NCI-H1417 (cell line): ENCODE results near the gene LARGE1.
"Not testable (repeated sequence)": the region's sequence is repeated elsewhere in the genome, so short reads cannot be mapped to it uniquely, and the experiment has no call there.

Source experiments
- DNase-seq, 3 experiments: peaks; one replicate each; lab custom pipeline; 2025; lab: John Stamatoyannopoulos, UW

The LARGE1 gene

GRCh38 chr22:33599596-33599995, 320.7 kb downstream of the LARGE1 start:
- DNase-seq: no peak

GRCh38 chr22:33598821-33599220, 321.5 kb downstream of the LARGE1 start:
- DNase-seq: no peak

GRCh38 chr22:33597274-33597985, 322.8 kb downstream of the LARGE1 start:
- peak in 1 of 3 experiments; percentile 16 for DNase-seq

- DNase-seq: no peak
Measured at GRCh38 chr22:33593818-33594217, 326.5 kb downstream of the LARGE1 start.

- DNase-seq: no peak
Measured at GRCh38 chr22:33591946-33592345, 328.3 kb downstream of the LARGE1 start.

GRCh38 chr22:33589297-33589696, 331.0 kb downstream of the LARGE1 start:
- no peak for DNase-seq

GRCh38 chr22:33588860-33589259, 331.4 kb downstream of the LARGE1 start:
- DNase-seq: no peak

GRCh38 chr22:33584152-33584551, 336.1 kb downstream of the LARGE1 start:
- DNase-seq: no peak

GRCh38 chr22:33582822-33583400, 337.4 kb downstream of the LARGE1 start:
- peak in 1 of 3 experiments; percentile 3 for DNase-seq

- DNase-seq: peak in 1 of 3 experiments; percentile 29
Measured at GRCh38 chr22:33580310-33580709, 340.0 kb downstream of the LARGE1 start.

GRCh38 chr22:33579448-33580093, 340.7 kb downstream of the LARGE1 start:
- DNase-seq: peak; percentile 34 to 57 (median 56)

GRCh38 chr22:33578752-33579151, 341.5 kb downstream of the LARGE1 start:
- DNase-seq: no peak

GRCh38 chr22:33577862-33578411, 342.3 kb downstream of the LARGE1 start:
- DNase-seq: peak in 2 of 3 experiments; percentile 41 to 42

- no peak for DNase-seq
Measured at GRCh38 chr22:33576205-33576604, 344.1 kb downstream of the LARGE1 start.

- no peak for DNase-seq
Measured at GRCh38 chr22:33575771-33576170, 344.5 kb downstream of the LARGE1 start.

GRCh38 chr22:33575041-33575440, 345.2 kb downstream of the LARGE1 start:
- DNase-seq: no peak

- DNase-seq: no peak
Measured at GRCh38 chr22:33573479-33573878, 346.8 kb downstream of the LARGE1 start.

- peak in 1 of 3 experiments; percentile 0 for DNase-seq
Measured at GRCh38 chr22:33572086-33572485, 348.2 kb downstream of the LARGE1 start.

GRCh38 chr22:33570110-33570509, 350.2 kb downstream of the LARGE1 start:
- DNase-seq: no peak

- peak in 2 of 3 experiments; percentile 7 to 51 for DNase-seq
Measured at GRCh38 chr22:33569559-33569958, 350.7 kb downstream of the LARGE1 start.

- peak in 1 of 3 experiments; percentile 37 for DNase-seq
Measured at GRCh38 chr22:33569018-33569417, 351.3 kb downstream of the LARGE1 start.

GRCh38 chr22:33566495-33566894, 353.8 kb downstream of the LARGE1 start:
- not testable (repeated sequence) for DNase-seq

GRCh38 chr22:33565580-33565995, 354.7 kb downstream of the LARGE1 start:
- peak in 1 of 3 experiments; percentile 69 for DNase-seq
